ELR (cell line): ENCODE data around the gene SPATA17.

Source experiments
- DNase-seq: peaks from one replicate; pipeline ENCODE4 v3.0.0-alpha.2; 2015; ENCODE audit warnings: low read depth

The SPATA17 gene

DNA sequence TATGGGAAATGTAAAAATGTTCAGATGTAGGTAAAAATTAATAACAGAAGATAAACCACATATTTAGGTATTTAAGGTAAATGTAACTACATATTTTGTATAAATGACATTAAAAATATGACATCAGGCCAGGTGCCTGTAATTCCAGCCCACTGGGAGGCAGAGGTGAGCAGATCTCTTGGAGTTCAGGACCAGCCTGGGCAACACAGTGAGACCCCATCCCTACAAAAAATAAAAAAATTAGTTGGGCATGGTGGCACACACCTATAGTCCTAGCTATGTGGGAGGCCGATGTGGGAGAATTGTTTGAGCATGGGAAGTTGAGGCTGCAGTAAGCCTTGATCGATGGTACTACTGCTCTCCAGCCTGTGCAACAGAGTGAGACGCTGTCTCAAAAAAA is 216.5 kb downstream of the SPATA17 start:
- DNase-seq = no peak

GRCh38 chr1:217856342-217857034 is 225.3 kb downstream of the SPATA17 start:
- DNase-seq = peak; percentile 10

DNA sequence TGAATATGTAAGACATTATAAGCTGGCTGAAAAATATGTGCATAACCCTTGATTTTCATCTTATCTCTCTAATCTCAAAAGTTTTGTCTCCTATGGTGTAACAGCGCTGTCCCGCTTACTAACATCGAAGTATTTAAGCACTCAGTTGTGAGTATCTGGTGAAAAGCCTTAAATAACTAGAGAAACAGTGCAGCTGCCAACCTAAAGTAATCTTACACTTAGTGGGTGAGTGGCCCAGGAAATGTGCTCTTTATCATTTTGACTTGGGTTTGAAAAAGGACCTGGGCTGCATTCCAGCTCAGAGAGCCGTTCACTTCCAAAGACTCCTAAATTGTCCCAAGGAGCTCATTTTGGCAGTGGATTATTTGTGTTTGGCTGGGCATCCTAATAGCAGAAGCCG is 225.9 kb downstream of the SPATA17 start:
- no peak for DNase-seq

- DNase-seq = no peak
Measured at GRCh38 chr1:217861658-217862057, 230.5 kb downstream of the SPATA17 start.

- DNase-seq = no peak
Measured at GRCh38 chr1:217867446-217867995, 236.4 kb downstream of the SPATA17 start.

DNA sequence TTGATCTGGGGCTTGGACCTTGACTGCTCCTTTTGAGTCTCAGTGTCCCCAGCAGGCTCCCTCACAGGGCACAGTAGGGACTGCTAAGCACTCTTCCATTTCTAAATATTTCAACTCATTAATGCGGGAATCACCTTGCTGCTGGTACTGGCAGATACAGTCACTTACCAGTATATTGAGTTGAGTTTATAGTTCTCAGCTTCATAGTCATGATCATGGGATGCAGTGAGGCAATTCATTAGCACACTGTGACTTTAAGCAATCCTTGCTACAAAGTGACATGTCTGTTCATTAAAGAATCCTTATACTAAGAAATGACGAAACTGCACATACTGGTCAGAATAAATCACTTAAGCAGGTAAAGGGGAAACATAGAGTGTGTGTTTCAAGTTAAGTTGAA is 240.8 kb downstream of the SPATA17 start:
- no peak for DNase-seq

GRCh38 chr1:217875229-217875628 is 244.1 kb downstream of the SPATA17 start:
- DNase-seq = no peak

DNA sequence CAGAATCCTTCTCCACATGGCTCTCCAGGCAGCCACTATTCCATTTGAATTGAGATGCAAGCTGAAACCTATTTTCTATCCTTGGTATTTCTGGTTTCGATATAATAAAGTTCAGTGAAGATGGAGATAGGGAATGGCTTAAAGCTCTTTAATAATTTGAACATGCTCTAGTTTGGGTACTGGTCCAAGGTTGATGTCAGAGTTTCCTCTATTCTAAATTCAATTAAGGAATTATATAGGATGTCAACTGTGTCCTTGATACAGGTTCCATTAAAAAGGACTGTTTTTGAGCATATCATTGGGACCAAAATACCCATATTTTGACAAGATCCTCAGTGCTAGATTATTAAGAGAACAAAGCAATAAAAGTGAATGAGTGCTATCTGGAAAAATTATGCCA is 245.3 kb downstream of the SPATA17 start:
- no peak for DNase-seq

GRCh38 chr1:217876896-217877295 is 245.8 kb downstream of the SPATA17 start:
- DNase-seq = no peak

GRCh38 chr1:217881131-217881543 is 250.0 kb downstream of the SPATA17 start:
- DNase-seq = peak; percentile 17

DNA sequence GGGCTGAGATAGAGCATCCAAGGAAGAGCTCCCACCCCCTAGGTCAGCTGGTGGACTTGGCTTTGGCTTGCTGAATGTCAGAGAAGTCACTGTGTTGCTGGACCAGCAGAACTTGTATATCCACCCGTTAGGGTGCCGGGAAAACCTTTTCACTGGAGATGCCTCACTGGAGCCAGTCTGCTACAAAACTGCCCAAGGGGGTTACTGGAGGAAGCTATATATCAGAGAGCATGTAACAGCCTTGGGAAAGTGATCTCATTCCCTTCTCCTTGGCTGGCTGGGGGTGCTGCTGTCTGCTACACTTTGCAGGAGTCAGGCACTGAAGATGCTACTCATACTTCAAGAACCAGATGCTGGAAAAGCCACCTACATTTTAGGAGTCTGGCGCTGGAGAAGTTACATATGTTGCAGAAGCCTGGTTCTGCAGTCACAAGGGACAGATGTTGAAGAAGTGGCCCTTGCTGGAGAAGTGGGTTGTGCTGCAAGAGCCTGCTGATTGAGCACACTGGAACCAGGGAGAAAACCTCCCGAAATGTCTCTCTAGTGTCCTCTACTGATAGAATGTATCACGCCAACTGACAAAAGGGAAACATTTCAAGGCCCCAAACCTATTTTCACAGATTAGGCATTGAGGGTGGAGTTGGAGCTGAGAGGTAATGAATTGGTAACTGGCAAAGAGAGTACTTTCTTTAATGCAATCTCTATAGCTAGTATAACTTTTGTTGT is 250.6 kb downstream of the SPATA17 start:
- peak; percentile 40 for DNase-seq

DNA sequence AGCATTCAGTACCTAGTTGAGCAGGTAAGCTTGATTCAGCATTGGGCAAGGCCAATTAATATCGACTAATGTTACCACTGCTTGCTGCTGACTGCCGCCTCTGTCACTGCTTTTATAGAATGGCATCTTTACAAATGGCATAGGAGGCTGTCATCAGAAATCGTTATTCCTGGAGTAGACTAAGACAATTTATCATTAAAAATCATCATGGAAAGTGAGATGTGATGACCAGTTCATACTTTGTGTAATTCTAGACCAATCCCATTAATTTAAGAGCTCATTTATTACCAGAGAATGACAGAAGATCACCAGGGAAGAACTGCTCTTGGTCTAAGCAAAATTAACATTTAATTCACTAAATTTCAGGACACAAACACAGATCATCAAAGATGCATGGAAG is 254.0 kb downstream of the SPATA17 start:
- DNase-seq = no peak

DNA sequence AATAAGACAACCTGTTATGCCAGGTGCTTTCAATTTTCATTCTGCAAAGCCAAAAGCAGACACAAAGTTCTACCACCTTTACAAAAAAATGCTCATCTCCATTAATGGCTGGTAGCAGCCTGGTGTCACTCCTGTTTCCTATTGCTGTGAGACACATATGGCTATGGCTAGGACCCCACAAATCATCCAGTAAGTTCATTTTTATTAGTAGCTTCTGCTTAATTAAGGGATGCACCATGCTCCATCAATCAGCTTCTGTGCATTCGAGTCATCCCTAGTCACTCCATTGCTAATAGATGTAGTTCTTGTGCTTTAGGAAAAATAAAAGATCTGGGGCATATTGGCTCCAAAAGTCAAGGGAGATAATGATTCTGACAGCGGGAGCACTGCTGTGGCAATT is 257.2 kb downstream of the SPATA17 start:
- DNase-seq = no peak

- peak; percentile 27 for DNase-seq
Measured at GRCh38 chr1:217889401-217889800, 258.3 kb downstream of the SPATA17 start.

DNA sequence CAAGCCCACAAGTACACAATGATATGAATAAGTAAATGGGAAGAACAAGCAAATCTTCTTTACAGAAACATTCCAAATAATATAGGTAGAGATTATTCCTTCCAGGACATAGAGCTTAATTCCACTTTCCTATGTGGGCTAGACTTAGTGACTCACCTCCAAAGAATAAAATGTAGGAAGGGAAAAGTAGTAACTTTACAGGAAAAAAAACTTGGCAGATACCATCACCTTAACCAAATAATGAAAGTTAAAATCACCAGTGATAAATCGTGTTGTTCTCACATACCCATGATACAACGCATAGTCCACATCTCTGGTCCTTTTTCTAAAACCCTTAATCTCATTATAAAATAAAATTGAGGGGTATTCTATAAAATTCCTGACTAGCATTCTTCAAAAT is 260.8 kb downstream of the SPATA17 start:
- peak; percentile 30 for DNase-seq

DNA sequence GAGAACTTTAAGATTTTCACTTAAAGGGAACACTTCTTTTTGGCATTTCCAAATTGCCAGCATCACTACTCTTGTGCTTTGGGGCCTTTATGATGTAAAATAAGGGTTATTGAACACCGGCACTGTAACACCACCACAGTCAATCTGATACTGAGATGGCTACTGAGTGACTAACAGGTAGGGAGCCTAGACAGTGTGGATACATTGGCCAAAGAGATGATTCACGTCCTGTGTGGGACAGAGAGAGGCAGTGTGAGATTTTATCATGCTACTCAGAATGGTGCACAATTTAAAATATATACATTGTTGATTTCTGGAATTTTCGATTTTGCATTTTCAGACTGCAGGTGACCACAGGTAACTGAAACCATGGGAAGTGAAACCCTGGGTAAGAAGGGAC is 261.6 kb downstream of the SPATA17 start:
- peak; percentile 69 for DNase-seq

- no peak for DNase-seq
Measured at GRCh38 chr1:217895841-217896240, 264.7 kb downstream of the SPATA17 start.

DNA sequence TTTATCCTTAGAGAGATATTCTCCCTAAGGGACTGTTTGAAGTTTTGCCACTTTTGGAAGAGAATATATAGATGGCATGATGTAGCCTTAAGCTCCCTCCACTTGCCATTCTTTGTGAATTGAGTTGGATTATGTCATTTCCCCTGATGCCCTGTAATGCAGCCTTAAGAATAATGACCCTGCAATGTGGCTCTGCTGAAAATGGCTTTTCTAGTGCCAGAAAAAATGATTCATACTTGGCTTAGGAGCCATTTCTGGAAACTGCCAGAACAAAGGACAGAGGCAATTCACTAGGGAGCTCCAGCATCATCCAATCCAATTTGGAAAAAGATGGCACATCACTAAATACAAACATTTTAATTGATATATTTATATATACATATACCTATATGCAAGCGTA is 265.3 kb downstream of the SPATA17 start:
- DNase-seq = peak; percentile 28

DNA sequence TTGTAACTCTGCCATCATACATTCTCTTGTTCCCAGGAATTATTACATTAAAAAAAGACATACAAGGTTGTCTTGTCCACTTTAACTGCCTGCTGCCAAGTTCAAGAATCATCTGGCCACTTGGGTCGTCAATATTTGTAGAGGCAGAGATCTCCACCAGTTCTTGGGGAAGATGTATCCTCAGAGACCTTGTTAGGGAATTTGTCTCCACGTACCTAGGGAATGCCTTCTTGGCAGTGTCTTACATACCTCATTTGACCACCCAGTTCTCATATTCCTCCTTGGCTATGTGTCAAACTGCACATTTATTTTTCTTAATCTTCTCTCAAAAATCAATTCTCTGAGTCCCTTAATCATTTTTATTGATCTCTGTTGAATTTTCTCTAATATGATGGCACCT is 266.0 kb downstream of the SPATA17 start:
- DNase-seq = no peak

GRCh38 chr1:217899614-217900013 is 268.5 kb downstream of the SPATA17 start:
- DNase-seq = no peak

- DNase-seq = peak; percentile 77
Measured at GRCh38 chr1:217907504-217907903, 276.4 kb downstream of the SPATA17 start.

- no peak for DNase-seq
Measured at GRCh38 chr1:217910203-217910602, 279.1 kb downstream of the SPATA17 start.

DNA sequence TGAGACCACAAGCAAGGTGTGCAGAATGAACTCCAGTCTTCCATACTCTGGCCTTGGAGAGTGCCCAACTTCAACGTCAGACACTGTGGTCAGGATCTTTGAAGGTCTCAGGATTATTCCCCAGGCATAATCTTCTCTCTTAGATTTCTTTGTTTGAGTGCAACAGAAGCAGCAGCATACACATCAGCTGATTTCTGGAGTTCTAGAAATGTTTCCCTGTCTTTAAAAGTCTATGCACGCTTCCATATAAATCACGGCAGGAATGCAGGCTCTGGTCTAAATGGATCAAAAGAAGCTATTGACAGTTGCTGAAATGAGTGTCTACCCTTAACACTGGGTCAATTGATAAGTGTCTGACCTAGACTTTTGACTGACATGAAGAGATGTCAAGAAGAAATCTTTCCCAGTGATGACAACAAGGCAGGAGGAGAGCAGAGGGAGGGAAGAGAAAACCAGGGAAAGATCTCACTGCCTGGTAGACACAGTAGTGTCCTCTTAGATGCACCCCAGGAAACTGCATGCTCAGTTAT is 279.7 kb downstream of the SPATA17 start:
- no peak for DNase-seq
